Right atrium auricular region (tissue), 2 donors: ENCODE data around the gene TXNDC2. TPM values are rescaled to one million over a fixed set of nuclear protein-coding genes. Genes with fewer than 3 reads are reported as not detected.
A peak's percentile ranks its signal among the peaks of the same experiment; 100 is the strongest.

Experiments used
- DNase-seq: peaks from one replicate; pipeline ENCODE4 v3.0.0-alpha.2; 2019; ENCODE audit warnings: low spot score
- H3K27ac ChIP-seq, 2 donors: fragments of 200-600 bp; sonication (generic); 1 replicate in 1 of 2; 2 replicates in 1 of 2; pipeline ENCODE4 v1.5.1; 2016 to 2019
- H3K27me3 ChIP-seq, 2 donors: fragments of 200-600 bp; sonication (generic); one replicate each; pipeline versions ENCODE4 v1.5.1 to v1.6.0; 2017 to 2019
- H3K36me3 ChIP-seq: fragments of 200-600 bp; sonication (generic); one replicate; pipeline ENCODE4 v1.5.1; 2016
- H3K4me1 ChIP-seq, 2 donors: fragments of 200-600 bp; sonication (generic); one replicate each; pipeline versions ENCODE4 v1.5.1 to v1.6.0; 2017 to 2019
- H3K4me3 ChIP-seq, 2 donors: fragments of 200-600 bp; sonication (generic); 1 replicate in 1 of 2; 2 replicates in 1 of 2; pipeline ENCODE4 v1.5.1; 2017 to 2019; ENCODE audit warnings: mild to moderate bottlenecking in 1 of 2, moderate library complexity in 1 of 2
- H3K9me3 ChIP-seq, 2 donors: fragments of 200-600 bp; sonication (generic); one replicate each; pipeline ENCODE4 v1.5.1; 2019
- CTCF ChIP-seq, 2 donors: fragments of 200-600 bp; sonication (generic); IDR thresholded peaks; one replicate each; pipeline ENCODE4 v1.5.1; 2019; ENCODE audit warnings: antibody characterized with exemption in 2 of 2
- total RNA-seq, 2 donors: library from RNA; depleted of rRNA; stranded (reverse); fragments of >200 nt; gene quantifications; one replicate each; pipeline ENCODE4 v1.1.0, GENCODE V29; 2016

TXNDC2 gene
- total RNA-seq, 2 donors from 2014 or later: not detected

GRCh38 chr18:9842448-9842847, 43.3 kb upstream of the TXNDC2 start:
- Histone ChIP-seq H3K27me3 (no peaks in the 10 kb centered on the region), H3K36me3 (no peaks in the 10 kb centered on the region), H3K4me1 (peaks cover 0 to 58% of the 10 kb centered on the region in 2 donors), H3K9me3 (no peaks in the 10 kb centered on the region), H3K4me3 (no peak overlapping the region), H3K27ac (peak overlapping the region in 1 of 2 donors; percentile 65)
- DNase-seq: no peak
- TF ChIP-seq CTCF (IDR thresholded peaks at IDR 0.05): no peak

GRCh38 chr18:9845256-9845655, 40.5 kb upstream of the TXNDC2 start:
- Histone ChIP-seq H3K27me3 (no peaks in the 10 kb centered on the region), H3K36me3 (no peaks in the 10 kb centered on the region), H3K27ac (no peak overlapping the region), H3K4me1 (peaks cover 0 to 51% of the 10 kb centered on the region in 2 donors), H3K4me3 (no peak overlapping the region), H3K9me3 (no peaks in the 10 kb centered on the region)
- DNase-seq: no peak
- no peak for TF ChIP-seq CTCF (IDR thresholded peaks at IDR 0.05)

- DNase-seq: no peak
Measured at GRCh38 chr18:9846162-9846925, 39.4 kb upstream of the TXNDC2 start.

GRCh38 chr18:9848170-9848879, 37.4 kb upstream of the TXNDC2 start:
- no peak for DNase-seq
- H3K9me3 ChIP-seq: no peaks in the 10 kb centered on the region
- no peak overlapping the region for H3K27ac ChIP-seq
- H3K4me3 ChIP-seq: no peak overlapping the region
- no peak for TF ChIP-seq CTCF (IDR thresholded peaks at IDR 0.05)
- H3K4me1 ChIP-seq: peaks cover 0 to 47% of the 10 kb centered on the region in 2 donors
- no peaks in the 10 kb centered on the region for H3K36me3 ChIP-seq
- no peaks in the 10 kb centered on the region for H3K27me3 ChIP-seq

More at GRCh38 chr18:9846162-9846925, 39.4 kb upstream of the TXNDC2 start:
- no peaks in the 10 kb centered on the region for H3K9me3 ChIP-seq
- peak overlapping the region; percentile 79 to 83 for H3K27ac ChIP-seq
- no peak for TF ChIP-seq CTCF (IDR thresholded peaks at IDR 0.05)
- H3K4me3 ChIP-seq: no peak overlapping the region
- no peaks in the 10 kb centered on the region for H3K36me3 ChIP-seq
- no peaks in the 10 kb centered on the region for H3K27me3 ChIP-seq
- H3K4me1 ChIP-seq: peaks cover 0 to 55% of the 10 kb centered on the region in 2 donors

- Histone ChIP-seq H3K9me3 (no peaks in the 10 kb centered on the region), H3K4me3 (no peak overlapping the region), H3K36me3 (no peaks in the 10 kb centered on the region), H3K4me1 (peaks cover 0 to 47% of the 10 kb centered on the region in 2 donors), H3K27me3 (no peaks in the 10 kb centered on the region), H3K27ac (peak overlapping the region; percentile 69 to 77)
- no peak for TF ChIP-seq CTCF (IDR thresholded peaks at IDR 0.05)
- DNase-seq: peak; percentile 79
Measured at GRCh38 chr18:9849407-9850283, 36.1 kb upstream of the TXNDC2 start.
